ENCODE results near the gene MAEA.

- no peak for TF ChIP-seq CTCF (IDR thresholded peaks at IDR 0.05; ENCODE audit: insufficient read depth, low read length, poor library complexity, severe bottlenecking)
- no peak for TF ChIP-seq EZH2phosphoT487 (conservative IDR thresholded peaks at IDR 0.05; ENCODE audit: low read length)
Measured at GRCh38 chr4:1362046-1362445, 72.4 kb downstream of the MAEA start.
